ENCODE data around the gene ATG5. TPM values are rescaled to one million over a fixed set of nuclear protein-coding genes. Genes with fewer than 3 reads are reported as not detected.

ATG5 gene
- total RNA-seq, 1 donor from 2014 or later, result 32.8 TPM

- no peak overlapping the region for H3K4me3 ChIP-seq (ENCODE audit: low read depth, low read length)
- DNase-seq (ENCODE audit: low read depth), result no peak
- no peaks in the 10 kb centered on the region for H3K36me3 ChIP-seq (ENCODE audit: control insufficient read depth, insufficient read depth, low read length)
- H3K27me3 ChIP-seq (ENCODE audit: control insufficient read depth, insufficient read depth, low read length), result no peaks in the 10 kb centered on the region
- TF ChIP-seq, protein P1, sequence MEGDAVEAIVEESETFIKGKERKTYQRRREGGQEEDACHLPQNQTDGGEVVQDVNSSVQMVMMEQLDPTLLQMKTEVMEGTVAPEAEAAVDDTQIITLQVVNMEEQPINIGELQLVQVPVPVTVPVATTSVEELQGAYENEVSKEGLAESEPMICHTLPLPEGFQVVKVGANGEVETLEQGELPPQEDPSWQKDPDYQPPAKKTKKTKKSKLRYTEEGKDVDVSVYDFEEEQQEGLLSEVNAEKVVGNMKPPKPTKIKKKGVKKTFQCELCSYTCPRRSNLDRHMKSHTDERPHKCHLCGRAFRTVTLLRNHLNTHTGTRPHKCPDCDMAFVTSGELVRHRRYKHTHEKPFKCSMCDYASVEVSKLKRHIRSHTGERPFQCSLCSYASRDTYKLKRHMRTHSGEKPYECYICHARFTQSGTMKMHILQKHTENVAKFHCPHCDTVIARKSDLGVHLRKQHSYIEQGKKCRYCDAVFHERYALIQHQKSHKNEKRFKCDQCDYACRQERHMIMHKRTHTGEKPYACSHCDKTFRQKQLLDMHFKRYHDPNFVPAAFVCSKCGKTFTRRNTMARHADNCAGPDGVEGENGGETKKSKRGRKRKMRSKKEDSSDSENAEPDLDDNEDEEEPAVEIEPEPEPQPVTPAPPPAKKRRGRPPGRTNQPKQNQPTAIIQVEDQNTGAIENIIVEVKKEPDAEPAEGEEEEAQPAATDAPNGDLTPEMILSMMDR (IDR thresholded peaks at IDR 0.05; ENCODE audit: insufficient read depth, low read length, poor library complexity, severe bottlenecking), result no peak
These were observed 21.7 kb upstream of the ATG5 start for GRCh38 chr6:106347219-106347618.

DNA sequence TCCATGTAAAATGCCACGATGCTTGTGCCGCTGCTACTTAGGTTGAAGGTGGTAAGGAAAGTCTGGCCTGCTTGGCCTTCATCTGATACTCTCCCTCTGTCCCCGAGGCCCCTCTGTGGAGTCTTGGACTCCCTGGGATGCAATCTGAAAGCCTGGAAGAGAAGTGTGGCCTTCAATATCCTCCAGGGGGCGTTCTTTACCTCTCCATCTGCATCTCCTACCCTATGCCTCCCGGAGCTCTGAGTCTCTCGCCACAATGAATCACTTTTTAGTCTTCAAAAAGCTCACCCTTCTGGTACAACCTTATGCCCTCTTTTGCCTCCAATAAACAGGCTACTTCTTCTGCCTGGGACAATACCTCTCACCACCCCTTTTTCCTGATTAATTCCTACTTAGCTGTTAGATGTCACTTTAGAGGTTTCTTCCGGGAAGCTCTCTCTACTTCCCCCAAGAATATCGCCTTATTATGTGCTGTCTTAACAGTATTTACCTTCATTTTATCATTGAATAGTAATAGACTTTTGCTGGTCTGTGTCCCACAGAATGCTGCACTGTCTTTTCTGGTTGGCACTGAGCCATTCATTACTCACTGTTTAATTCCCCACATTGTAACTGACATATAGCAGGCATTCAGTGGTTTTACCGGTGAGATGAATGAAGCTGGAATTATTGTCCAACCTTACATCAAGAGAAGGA lies 13.9 kb upstream of the ATG5 start:
- Histone ChIP-seq H3K36me3 (ENCODE audit: control insufficient read depth, insufficient read depth, low read length) (no peaks in the 10 kb centered on the region), H3K4me3 (ENCODE audit: low read depth, low read length) (no peak overlapping the region), H3K27me3 (ENCODE audit: control insufficient read depth, insufficient read depth, low read length) (no peaks in the 10 kb centered on the region)
- DNase-seq (ENCODE audit: low read depth), result peak; percentile 51
- TF ChIP-seq, protein P1 (IDR thresholded peaks at IDR 0.05; ENCODE audit: insufficient read depth, low read length, poor library complexity, severe bottlenecking), result peak; percentile 82

DNA sequence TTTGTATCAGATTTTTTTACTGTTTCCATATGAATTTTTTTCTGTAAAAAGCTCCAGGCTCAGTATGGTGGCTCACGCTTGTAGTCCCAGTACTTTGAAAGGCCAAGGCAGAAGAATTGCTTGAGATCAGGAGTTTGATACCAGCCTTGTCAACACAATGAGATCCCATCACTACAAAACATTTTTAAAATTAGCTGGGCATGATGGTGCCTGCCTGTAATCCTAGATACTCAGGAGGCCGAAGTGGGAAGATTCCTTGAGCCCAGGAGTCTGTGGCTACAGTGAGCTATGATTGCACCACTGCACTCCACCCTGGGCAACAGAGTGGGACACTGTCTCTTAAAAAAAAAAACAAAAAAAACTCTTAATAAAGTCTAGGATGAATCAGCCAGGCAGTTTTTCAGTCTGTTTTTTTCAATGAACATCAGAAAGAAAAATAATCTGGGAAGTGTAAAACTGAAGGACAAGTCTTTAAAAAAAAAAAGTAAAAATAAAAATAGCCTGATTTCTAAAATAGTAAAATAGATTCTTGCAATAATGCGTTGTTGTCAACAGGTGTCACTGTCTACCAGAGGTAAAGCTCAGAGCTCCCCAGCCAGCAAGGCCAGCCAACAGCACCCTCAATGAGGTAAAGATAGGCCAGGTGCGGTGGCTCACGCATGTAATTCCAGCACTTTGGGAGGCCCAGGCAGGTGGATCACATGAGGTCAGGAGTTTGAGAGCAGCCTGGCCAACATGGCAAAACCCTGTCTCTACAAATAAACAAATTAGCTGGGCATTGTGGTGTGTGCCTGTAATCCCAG lies 9.3 kb upstream of the ATG5 start:
- Histone ChIP-seq H3K4me3 (ENCODE audit: low read depth, low read length) (no peak overlapping the region), H3K27me3 (ENCODE audit: control insufficient read depth, insufficient read depth, low read length) (no peaks in the 10 kb centered on the region), H3K36me3 (ENCODE audit: control insufficient read depth, insufficient read depth, low read length) (no peaks in the 10 kb centered on the region)
- no peak for DNase-seq (ENCODE audit: low read depth)
- TF ChIP-seq, protein P1 (IDR thresholded peaks at IDR 0.05; ENCODE audit: insufficient read depth, low read length, poor library complexity, severe bottlenecking), result peak; percentile 63

DNA sequence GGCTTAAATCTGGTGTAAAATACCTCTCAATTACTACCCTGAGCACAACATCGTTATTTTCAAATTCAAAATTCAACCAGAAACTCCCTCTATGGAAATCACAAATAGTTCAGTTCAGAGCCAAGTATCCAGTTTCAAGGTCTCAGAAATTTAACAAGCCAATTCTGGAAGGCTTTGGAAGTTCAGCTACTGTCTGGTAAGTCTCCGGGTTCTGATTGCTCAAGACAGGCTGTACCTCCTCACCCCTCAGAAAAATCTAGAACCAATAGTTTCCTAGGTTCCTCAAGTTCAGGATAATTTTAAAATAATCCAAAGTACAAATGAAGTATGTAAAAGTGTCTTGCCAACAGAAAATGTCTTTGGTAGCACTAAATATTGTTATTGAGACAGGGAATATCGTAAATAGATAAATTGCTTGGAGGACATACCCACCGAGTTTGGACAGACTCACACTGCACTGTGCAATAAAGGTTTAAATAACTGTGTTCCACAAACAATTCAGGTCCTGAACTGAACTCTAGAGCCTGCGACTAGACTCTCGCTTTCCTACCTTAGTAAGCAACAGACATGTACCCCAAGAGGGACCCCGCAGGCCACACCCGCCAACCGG lies 729 bp downstream of the ATG5 start:
- no peaks in the 10 kb centered on the region for H3K36me3 ChIP-seq (ENCODE audit: control insufficient read depth, insufficient read depth, low read length)
- peak overlapping the region; percentile 79 for H3K4me3 ChIP-seq (ENCODE audit: low read depth, low read length)
- no peaks in the 10 kb centered on the region for H3K27me3 ChIP-seq (ENCODE audit: control insufficient read depth, insufficient read depth, low read length)
- no peak for DNase-seq (ENCODE audit: low read depth)
- TF ChIP-seq, protein P1 (IDR thresholded peaks at IDR 0.05; ENCODE audit: insufficient read depth, low read length, poor library complexity, severe bottlenecking), result no peak

- TF ChIP-seq, protein P1 (IDR thresholded peaks at IDR 0.05; ENCODE audit: insufficient read depth, low read length, poor library complexity, severe bottlenecking), result no peak
These were observed 3.6 kb downstream of the ATG5 start for GRCh38 chr6:106321940-106322339.

More at GRCh38 chr6:106321940-106322339, 3.6 kb downstream of the ATG5 start:
- Histone ChIP-seq H3K4me3 (ENCODE audit: low read depth, low read length) (no peak overlapping the region), H3K27me3 (ENCODE audit: control insufficient read depth, insufficient read depth, low read length) (no peaks in the 10 kb centered on the region), H3K36me3 (ENCODE audit: control insufficient read depth, insufficient read depth, low read length) (no peaks in the 10 kb centered on the region)
- DNase-seq (ENCODE audit: low read depth), result no peak
